ENCODE measurements around the gene PNPLA1.
A peak's percentile ranks its signal among the peaks of the same experiment; 100 is the strongest.

- TF ChIP-seq CTCF (conservative IDR thresholded peaks at IDR 0.05 in 1 of 2, IDR thresholded peaks at IDR 0.05 in 1 of 2; ENCODE audit: low read depth in 1 of 2, low read length in 2 of 2) (no peak), EZH2 (IDR thresholded peaks at IDR 0.05; ENCODE audit: low read length, missing control alignments) (peak; percentile 54)
Measured at GRCh38 chr6:36285187-36285671, 15.4 kb downstream of the PNPLA1 start.

All from fibroblast of lung (primary cell).